Upper lobe of left lung (tissue), 4 donors: ENCODE data around the gene MAPRE3.

Experiments
- CTCF ChIP-seq, 6 experiments: fragments of 450-650 bp in 4 of 6; fragments of 200-600 bp in 2 of 6; sonication (generic) in 2 of 6; IDR thresholded peaks; one replicate each; pipeline ENCODE4 v1.5.1; 2016 to 2019; ENCODE audit warnings: antibody characterized with exemption in 6 of 6
- POLR2A ChIP-seq, 4 donors: fragments of 450-650 bp; IDR thresholded peaks; one replicate each; pipeline ENCODE4 v1.5.1; 2016 to 2017; ENCODE audit warnings: antibody characterized with exemption in 4 of 4, mild to moderate bottlenecking in 2 of 4

GRCh38 chr2:27072920-27073319, 102.5 kb downstream of the MAPRE3 start:
- TF ChIP-seq CTCF (IDR thresholded peaks at IDR 0.05) (no peak), POLR2A (IDR thresholded peaks at IDR 0.05) (no peak)
